ENCODE data around the gene MS4A15. TPM values are rescaled to one million over a fixed set of nuclear protein-coding genes. Genes with fewer than 3 reads are reported as not detected.
"Not testable (repeated sequence)": the region's sequence is repeated elsewhere in the genome, so short reads cannot be mapped to it uniquely, and the experiment has no call there.

The MS4A15 gene, protein sequence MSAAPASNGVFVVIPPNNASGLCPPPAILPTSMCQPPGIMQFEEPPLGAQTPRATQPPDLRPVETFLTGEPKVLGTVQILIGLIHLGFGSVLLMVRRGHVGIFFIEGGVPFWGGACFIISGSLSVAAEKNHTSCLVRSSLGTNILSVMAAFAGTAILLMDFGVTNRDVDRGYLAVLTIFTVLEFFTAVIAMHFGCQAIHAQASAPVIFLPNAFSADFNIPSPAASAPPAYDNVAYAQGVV
- not detected for polyA plus RNA-seq

DNA sequence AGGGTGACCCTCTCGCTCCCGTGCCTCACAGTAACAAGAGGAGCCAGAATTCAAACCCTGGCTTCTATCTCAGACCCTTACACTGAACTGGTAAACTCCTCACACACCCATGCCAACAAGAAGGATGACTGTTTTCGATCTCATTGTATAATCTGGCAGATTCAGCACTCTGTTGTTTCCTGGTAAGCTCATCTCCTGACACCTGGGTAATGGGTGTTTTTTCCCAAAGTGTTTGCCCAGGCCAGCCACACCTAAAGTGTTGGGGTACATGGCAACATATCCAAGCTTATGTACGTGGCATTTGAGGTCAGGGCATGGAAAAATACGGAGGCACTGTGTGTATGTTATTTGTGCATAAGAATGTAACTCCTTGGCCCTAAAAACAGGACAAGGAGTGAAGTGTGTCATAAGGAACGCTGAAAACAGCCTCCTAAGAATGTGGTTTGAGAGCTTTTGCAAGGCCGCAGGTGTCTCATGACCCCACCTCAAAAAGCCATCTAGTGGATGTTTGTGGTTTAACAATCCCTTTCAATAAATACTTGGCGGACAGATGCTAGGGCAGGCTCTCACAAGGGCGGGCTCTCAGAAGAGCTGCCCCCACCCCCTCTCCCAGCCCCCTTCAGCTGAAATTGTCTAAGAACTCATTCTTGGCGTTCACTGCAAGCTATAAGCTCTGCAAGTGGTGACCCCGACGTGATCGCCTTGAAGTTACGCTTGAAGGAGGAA is at the start of gene MS4A15:
MS4A15 (plus strand) TSS at position 561 of the 726 bp plus-strand sequence. CDS start 6,867 bp downstream, outside the sequence.
- 52 to 65% methylated on average over 14 of the region's 14 CpGs for WGBS, 2 donors
- Histone ChIP-seq H3K36me3 (ENCODE audit: control insufficient read depth in 2 of 2, insufficient read depth in 2 of 2, low read length in 1 of 2) (no peaks in the 10 kb centered on the region), H3K27ac (ENCODE audit: low read depth in 2 of 2, low read length in 1 of 2) (no peak within 1 kb of the TSS), H3K4me1 (ENCODE audit: control insufficient read depth in 2 of 2, insufficient read depth in 2 of 2, low read length in 1 of 2) (no peaks in the 10 kb centered on the region), H3K9me3 (ENCODE audit: control insufficient read depth in 2 of 2, insufficient read depth in 1 of 2, low read depth in 1 of 2, low read length in 1 of 2) (no peaks in the 10 kb centered on the region), H3K4me3 (ENCODE audit: low read depth in 1 of 2, low read length in 2 of 2) (no peak within 1 kb of the TSS), H3K27me3 (ENCODE audit: control insufficient read depth in 1 of 2, insufficient read depth in 2 of 2, low read length in 2 of 2) (peaks cover 0 to 6% of the 10 kb centered on the region in 2 donors)

GRCh38 chr11:60706931-60707330 is 49.7 kb upstream of the MS4A15 start:
- no peaks in the 10 kb centered on the region for H3K36me3 ChIP-seq (ENCODE audit: control insufficient read depth in 2 of 2, insufficient read depth in 2 of 2, low read length in 1 of 2)
- 75 to 83% methylated on average over 5 of the region's 5 CpGs for WGBS, 2 donors
- H3K27ac ChIP-seq (ENCODE audit: low read depth in 2 of 2, low read length in 1 of 2) = no peak overlapping the region
- H3K27me3 ChIP-seq (ENCODE audit: control insufficient read depth in 1 of 2, insufficient read depth in 2 of 2, low read length in 2 of 2) = no peaks in the 10 kb centered on the region
- no peaks in the 10 kb centered on the region for H3K9me3 ChIP-seq (ENCODE audit: control insufficient read depth in 2 of 2, insufficient read depth in 1 of 2, low read depth in 1 of 2, low read length in 1 of 2)
- H3K4me3 ChIP-seq (ENCODE audit: low read depth in 1 of 2, low read length in 2 of 2) = no peak overlapping the region
- no peaks in the 10 kb centered on the region for H3K4me1 ChIP-seq (ENCODE audit: control insufficient read depth in 2 of 2, insufficient read depth in 2 of 2, low read length in 1 of 2)

DNA sequence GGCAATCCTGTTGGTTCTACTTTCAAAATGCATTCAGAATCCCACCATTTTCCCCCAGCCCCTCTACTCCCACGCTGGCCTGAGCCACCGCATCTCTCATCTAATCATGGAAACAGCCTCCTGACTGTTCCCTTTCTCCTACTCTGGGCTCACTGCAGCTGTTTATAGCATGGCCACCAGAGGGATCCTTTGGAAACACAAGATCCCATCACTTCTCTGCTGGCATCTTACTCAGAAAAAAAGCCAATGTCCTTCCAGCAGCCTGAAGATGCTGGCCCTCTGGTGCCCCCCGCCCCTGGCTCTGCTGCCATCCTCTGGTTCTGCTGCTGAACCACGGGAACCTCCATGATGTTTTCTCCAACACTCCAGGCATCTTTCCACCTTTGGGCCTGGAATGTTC is 46.2 kb upstream of the MS4A15 start:
- Histone ChIP-seq H3K4me3 (ENCODE audit: low read depth in 1 of 2, low read length in 2 of 2) (no peak overlapping the region), H3K9me3 (ENCODE audit: control insufficient read depth in 2 of 2, insufficient read depth in 1 of 2, low read depth in 1 of 2, low read length in 1 of 2) (no peaks in the 10 kb centered on the region), H3K27me3 (ENCODE audit: control insufficient read depth in 1 of 2, insufficient read depth in 2 of 2, low read length in 2 of 2) (no peaks in the 10 kb centered on the region), H3K4me1 (ENCODE audit: control insufficient read depth in 2 of 2, insufficient read depth in 2 of 2, low read length in 1 of 2) (no peaks in the 10 kb centered on the region), H3K36me3 (ENCODE audit: control insufficient read depth in 2 of 2, insufficient read depth in 2 of 2, low read length in 1 of 2) (no peaks in the 10 kb centered on the region), H3K27ac (ENCODE audit: low read depth in 2 of 2, low read length in 1 of 2) (no peak overlapping the region)
- whole genome bisulfite sequencing, 2 donors = 68% methylated on average over 4 of the region's 4 CpGs

DNA sequence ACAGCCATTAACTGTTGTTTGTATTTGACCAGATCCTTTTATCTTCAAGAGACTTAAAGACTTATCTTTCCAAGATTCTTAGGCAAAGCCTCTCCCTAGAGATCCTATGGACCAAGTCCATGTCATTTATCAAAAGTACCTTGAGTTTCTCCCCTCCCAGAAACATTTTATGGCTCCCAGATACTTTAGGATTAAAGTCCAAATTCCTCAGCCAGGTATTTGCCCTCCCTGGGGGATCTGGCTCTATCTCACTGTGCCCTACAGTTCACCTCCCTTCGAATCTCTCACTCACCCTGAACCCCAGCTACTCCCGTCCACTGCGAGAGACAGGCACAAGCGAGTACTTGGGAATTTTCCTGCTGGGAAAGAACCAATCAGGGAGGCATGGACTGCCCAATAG is 45.4 kb upstream of the MS4A15 start:
- no peak overlapping the region for H3K4me3 ChIP-seq (ENCODE audit: low read depth in 1 of 2, low read length in 2 of 2)
- H3K36me3 ChIP-seq (ENCODE audit: control insufficient read depth in 2 of 2, insufficient read depth in 2 of 2, low read length in 1 of 2) = no peaks in the 10 kb centered on the region
- no peaks in the 10 kb centered on the region for H3K27me3 ChIP-seq (ENCODE audit: control insufficient read depth in 1 of 2, insufficient read depth in 2 of 2, low read length in 2 of 2)
- WGBS, 2 donors = 76 to 77% methylated on average over 4 of the region's 4 CpGs
- H3K9me3 ChIP-seq (ENCODE audit: control insufficient read depth in 2 of 2, insufficient read depth in 1 of 2, low read depth in 1 of 2, low read length in 1 of 2) = no peaks in the 10 kb centered on the region
- no peak overlapping the region for H3K27ac ChIP-seq (ENCODE audit: low read depth in 2 of 2, low read length in 1 of 2)
- no peaks in the 10 kb centered on the region for H3K4me1 ChIP-seq (ENCODE audit: control insufficient read depth in 2 of 2, insufficient read depth in 2 of 2, low read length in 1 of 2)

DNA sequence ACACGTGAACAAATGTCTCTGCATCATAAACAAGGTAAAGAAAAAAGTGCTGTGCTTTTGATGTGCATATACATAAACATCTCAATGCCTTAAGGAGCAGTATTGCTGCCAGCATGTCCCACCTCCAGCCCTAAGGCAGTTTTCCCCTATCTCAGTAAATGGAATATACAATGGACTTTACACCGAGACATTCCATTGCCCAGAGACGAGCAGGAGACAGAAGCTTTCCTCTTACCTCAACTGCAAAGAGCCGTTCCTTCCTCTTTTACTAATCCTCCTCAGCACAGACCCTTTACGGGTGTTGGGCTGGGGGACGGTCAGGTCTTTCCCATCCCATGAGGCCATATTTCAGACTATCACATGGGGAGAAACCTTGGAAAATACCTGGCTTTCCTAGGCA is 43.2 kb upstream of the MS4A15 start:
- H3K36me3 ChIP-seq (ENCODE audit: control insufficient read depth in 2 of 2, insufficient read depth in 2 of 2, low read length in 1 of 2); H3K27me3 ChIP-seq (ENCODE audit: control insufficient read depth in 1 of 2, insufficient read depth in 2 of 2, low read length in 2 of 2); H3K9me3 ChIP-seq (ENCODE audit: control insufficient read depth in 2 of 2, insufficient read depth in 1 of 2, low read depth in 1 of 2, low read length in 1 of 2); H3K27ac ChIP-seq (ENCODE audit: low read depth in 2 of 2, low read length in 1 of 2); H3K4me1 ChIP-seq (ENCODE audit: control insufficient read depth in 2 of 2, insufficient read depth in 2 of 2, low read length in 1 of 2); H3K4me3 ChIP-seq (ENCODE audit: low read depth in 1 of 2, low read length in 2 of 2): not testable (repeated sequence)
- 76% methylated on average over 6 of the region's 6 CpGs for WGBS, 2 donors

DNA sequence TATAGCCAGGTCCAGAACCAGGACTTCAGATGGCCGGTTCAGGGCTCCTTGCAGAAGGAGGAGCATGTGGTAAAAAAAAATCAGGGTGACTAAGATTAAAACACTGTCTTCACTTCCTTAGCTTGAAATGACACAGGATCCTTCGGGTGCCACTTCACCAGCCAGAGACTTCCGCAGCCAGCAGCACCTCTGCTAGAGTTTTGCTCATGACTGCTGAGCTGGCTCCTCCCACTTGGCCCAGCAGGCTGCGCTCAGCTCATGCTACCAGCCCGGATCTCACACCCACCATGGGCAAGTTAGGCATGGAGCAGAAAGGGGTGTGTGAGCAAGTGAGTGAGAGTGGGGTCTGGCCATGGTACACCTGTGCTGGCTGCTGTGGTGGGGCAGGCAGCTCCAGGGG is 38.7 kb upstream of the MS4A15 start:
- peaks cover 3 to 4% of the 10 kb centered on the region in 2 donors for H3K9me3 ChIP-seq (ENCODE audit: control insufficient read depth in 2 of 2, insufficient read depth in 1 of 2, low read depth in 1 of 2, low read length in 1 of 2)
- no peak overlapping the region for H3K4me3 ChIP-seq (ENCODE audit: low read depth in 1 of 2, low read length in 2 of 2)
- H3K27ac ChIP-seq (ENCODE audit: low read depth in 2 of 2, low read length in 1 of 2) = no peak overlapping the region
- 87% methylated on average over 5 of the region's 5 CpGs for WGBS, 2 donors
- no peaks in the 10 kb centered on the region for H3K4me1 ChIP-seq (ENCODE audit: control insufficient read depth in 2 of 2, insufficient read depth in 2 of 2, low read length in 1 of 2)
- no peaks in the 10 kb centered on the region for H3K27me3 ChIP-seq (ENCODE audit: control insufficient read depth in 1 of 2, insufficient read depth in 2 of 2, low read length in 2 of 2)
- H3K36me3 ChIP-seq (ENCODE audit: control insufficient read depth in 2 of 2, insufficient read depth in 2 of 2, low read length in 1 of 2) = no peaks in the 10 kb centered on the region

- Histone ChIP-seq H3K4me1 (ENCODE audit: control insufficient read depth in 2 of 2, insufficient read depth in 2 of 2, low read length in 1 of 2) (no peaks in the 10 kb centered on the region), H3K9me3 (ENCODE audit: control insufficient read depth in 2 of 2, insufficient read depth in 1 of 2, low read depth in 1 of 2, low read length in 1 of 2) (peaks cover 3 to 4% of the 10 kb centered on the region in 2 donors), H3K27ac (ENCODE audit: low read depth in 2 of 2, low read length in 1 of 2) (no peak overlapping the region), H3K27me3 (ENCODE audit: control insufficient read depth in 1 of 2, insufficient read depth in 2 of 2, low read length in 2 of 2) (no peaks in the 10 kb centered on the region), H3K4me3 (ENCODE audit: low read depth in 1 of 2, low read length in 2 of 2) (no peak overlapping the region), H3K36me3 (ENCODE audit: control insufficient read depth in 2 of 2, insufficient read depth in 2 of 2, low read length in 1 of 2) (no peaks in the 10 kb centered on the region)
- 69 to 76% methylated on average over 10 of the region's 10 CpGs for WGBS, 2 donors
Observed at GRCh38 chr11:60718524-60719316, 37.9 kb upstream of the MS4A15 start.

DNA sequence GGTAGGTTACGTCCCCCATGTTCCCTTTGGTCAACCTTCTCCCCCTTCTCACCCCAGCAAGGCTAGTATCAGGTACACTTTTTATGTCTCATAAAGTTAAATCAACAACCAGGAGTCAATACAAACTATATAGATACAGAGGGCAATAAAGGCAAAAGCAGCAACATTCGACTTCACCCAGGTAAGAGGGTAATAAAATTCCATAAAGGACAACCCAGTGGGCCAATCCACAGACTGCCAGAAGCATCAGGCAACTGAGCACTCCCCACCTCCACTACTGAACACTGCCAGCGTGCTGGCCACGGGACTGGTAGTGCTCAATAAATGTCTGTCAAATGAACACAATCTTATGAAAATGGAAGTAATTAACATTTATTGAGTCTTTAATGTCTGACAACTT is 37.3 kb upstream of the MS4A15 start:
- peaks cover 3 to 4% of the 10 kb centered on the region in 2 donors for H3K9me3 ChIP-seq (ENCODE audit: control insufficient read depth in 2 of 2, insufficient read depth in 1 of 2, low read depth in 1 of 2, low read length in 1 of 2)
- H3K4me1 ChIP-seq (ENCODE audit: control insufficient read depth in 2 of 2, insufficient read depth in 2 of 2, low read length in 1 of 2) = no peaks in the 10 kb centered on the region
- H3K4me3 ChIP-seq (ENCODE audit: low read depth in 1 of 2, low read length in 2 of 2) = no peak overlapping the region
- H3K36me3 ChIP-seq (ENCODE audit: control insufficient read depth in 2 of 2, insufficient read depth in 2 of 2, low read length in 1 of 2) = no peaks in the 10 kb centered on the region
- no peak overlapping the region for H3K27ac ChIP-seq (ENCODE audit: low read depth in 2 of 2, low read length in 1 of 2)
- WGBS, 2 donors = 80 to 85% methylated on average over 4 of the region's 4 CpGs
- H3K27me3 ChIP-seq (ENCODE audit: control insufficient read depth in 1 of 2, insufficient read depth in 2 of 2, low read length in 2 of 2) = no peaks in the 10 kb centered on the region

GRCh38 chr11:60720460-60720859 is 36.2 kb upstream of the MS4A15 start:
- Histone ChIP-seq H3K27ac (ENCODE audit: low read depth in 2 of 2, low read length in 1 of 2) (no peak overlapping the region), H3K4me1 (ENCODE audit: control insufficient read depth in 2 of 2, insufficient read depth in 2 of 2, low read length in 1 of 2) (no peaks in the 10 kb centered on the region), H3K4me3 (ENCODE audit: low read depth in 1 of 2, low read length in 2 of 2) (no peak overlapping the region), H3K9me3 (ENCODE audit: control insufficient read depth in 2 of 2, insufficient read depth in 1 of 2, low read depth in 1 of 2, low read length in 1 of 2) (peaks cover 3 to 4% of the 10 kb centered on the region in 2 donors), H3K36me3 (ENCODE audit: control insufficient read depth in 2 of 2, insufficient read depth in 2 of 2, low read length in 1 of 2) (no peaks in the 10 kb centered on the region), H3K27me3 (ENCODE audit: control insufficient read depth in 1 of 2, insufficient read depth in 2 of 2, low read length in 2 of 2) (no peaks in the 10 kb centered on the region)
- 76 to 80% methylated on average over 6 of the region's 6 CpGs for WGBS, 2 donors

Data from esophagus (tissue), 2 donors.